BLaER1 treated with 17β-estradiol and CSF1 and Interleukin-3, amounts not matched to agents 10 nM and 100 nM (cell line): Measurements from ENCODE around the gene ZNF182.
"Not testable (repeated sequence)": the region's sequence is repeated elsewhere in the genome, so short reads cannot be mapped to it uniquely, and the experiment has no call there.

Experiments used
- H3K27ac ChIP-seq, 11 experiments: shearing (Covaris generic); formaldehyde crosslinking; 2 replicates each; pipeline ENCODE4 v1.8.1; 2022
- H3K27me3 ChIP-seq, 11 experiments: shearing (Covaris generic); formaldehyde crosslinking; 2 replicates each; pipeline ENCODE4 v1.8.1; 2022
- H3K36me3 ChIP-seq, 11 experiments: shearing (Covaris generic); formaldehyde crosslinking; 2 replicates each; pipeline ENCODE4 v1.8.1; 2022
- H3K4me1 ChIP-seq, 10 experiments: shearing (Covaris generic); formaldehyde crosslinking; 2 replicates each; pipeline ENCODE4 v1.8.1; 2022
- H3K4me2 ChIP-seq, 11 experiments: shearing (Covaris generic); formaldehyde crosslinking; 2 replicates each; pipeline ENCODE4 v1.8.1; 2022
- H3K4me3 ChIP-seq, 10 experiments: shearing (Covaris generic); formaldehyde crosslinking; 2 replicates each; pipeline ENCODE4 v1.8.1; 2022
- H3K9ac ChIP-seq, 11 experiments: shearing (Covaris generic); formaldehyde crosslinking; 2 replicates each; pipeline ENCODE4 v1.8.1; 2022
- H3K9me3 ChIP-seq, 11 experiments: shearing (Covaris generic); formaldehyde crosslinking; replicated peaks in 1 of 11; 2 replicates each; pipeline ENCODE4 v1.8.1; 2022
- H4K20me1 ChIP-seq, 11 experiments: shearing (Covaris generic); formaldehyde crosslinking; 2 replicates each; pipeline ENCODE4 v1.8.1; 2022
- Cebpa-rat ChIP-seq, 11 experiments: shearing (Covaris generic); IDR thresholded peaks; 2 replicates each; pipeline ENCODE4 v1.8.1; 2022

Gene ZNF182

DNA sequence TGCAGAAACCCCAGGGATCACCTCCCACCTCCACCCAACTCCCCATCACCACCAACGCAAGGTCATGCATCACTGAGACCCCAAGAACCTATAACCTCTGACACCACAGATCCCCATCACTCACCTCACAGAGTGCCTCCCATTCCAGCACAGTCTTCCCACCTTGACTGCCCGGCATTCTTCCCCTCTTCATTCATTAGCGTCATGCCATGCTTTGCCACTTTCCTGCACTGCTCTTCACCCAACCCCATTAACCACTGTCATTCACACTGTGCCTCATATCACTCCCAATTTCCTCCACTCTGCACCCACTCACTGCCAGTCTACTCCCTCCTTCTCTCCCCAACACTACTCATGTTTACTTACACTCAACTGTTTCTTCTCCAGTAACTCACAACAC is 30.6 kb downstream of the ZNF182 start:
- Histone ChIP-seq H3K27ac (no peak overlapping the region), H3K4me1 (no peaks in the 10 kb centered on the region), H3K9me3 (peaks cover 78 to 97% (median 89%) of the 10 kb centered on the region in 11 experiments), H3K36me3 (peaks cover 32 to 58% (median 48%) of the 10 kb centered on the region in 11 experiments), H4K20me1 (no peaks in the 10 kb centered on the region), H3K27me3 (peaks cover 0 to 25% (median 9%) of the 10 kb centered on the region in 11 experiments; a peak in 10 of 22 replicates), H3K4me3 (no peak overlapping the region), H3K9ac (no peak overlapping the region), H3K4me2 (no peak overlapping the region)
- TF ChIP-seq Cebpa-rat (IDR thresholded peaks at IDR 0.05) = no peak

DNA sequence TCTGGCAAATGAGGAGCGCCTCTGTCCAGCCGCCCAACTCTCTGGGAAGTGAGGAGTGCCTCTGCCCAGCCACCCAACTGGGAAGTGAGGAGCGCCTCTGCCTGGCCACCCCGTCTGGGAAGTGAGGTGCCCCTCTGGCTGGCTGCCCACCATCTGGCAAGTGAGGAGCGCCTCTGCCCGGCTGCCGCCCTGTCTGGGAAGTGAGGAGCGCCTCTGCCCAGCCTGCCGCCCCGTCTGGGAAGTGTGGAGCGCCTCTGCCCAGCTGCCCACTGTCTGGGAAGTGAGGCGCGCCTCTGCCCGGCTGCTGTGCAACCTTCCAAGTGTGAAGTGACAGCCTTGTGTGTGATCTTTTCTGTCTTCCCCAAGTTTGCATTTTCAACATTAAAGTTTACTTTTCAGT is 38.3 kb downstream of the ZNF182 start:
- not testable (repeated sequence) for H3K4me1 ChIP-seq, H3K36me3 ChIP-seq, H3K4me2 ChIP-seq, H3K9ac ChIP-seq, H4K20me1 ChIP-seq, H3K27ac ChIP-seq, H3K4me3 ChIP-seq
- Histone ChIP-seq H3K9me3 (peaks cover 49 to 100% (median 63%) of the 10 kb centered on the region in 11 experiments), H3K27me3 (peaks cover 11 to 60% (median 44%) of the 10 kb centered on the region in 11 experiments; a peak in 21 of 22 replicates)

- H4K20me1 ChIP-seq, H3K4me2 ChIP-seq, H3K4me3 ChIP-seq, H3K27ac ChIP-seq, H3K36me3 ChIP-seq, H3K9ac ChIP-seq: not testable (repeated sequence)
- peaks cover 27 to 91% (median 34%) of the 10 kb centered on the region in 11 experiments for H3K9me3 ChIP-seq
- peaks cover 0 to 24% (median 11%) of the 10 kb centered on the region in 10 experiments; a peak in 12 of 20 replicates for H3K4me1 ChIP-seq
- peaks cover 21 to 73% (median 52%) of the 10 kb centered on the region in 11 experiments; a peak in 21 of 22 replicates for H3K27me3 ChIP-seq
Observed at GRCh38 chrX:47961830-47962229, 42.0 kb downstream of the ZNF182 start.

DNA sequence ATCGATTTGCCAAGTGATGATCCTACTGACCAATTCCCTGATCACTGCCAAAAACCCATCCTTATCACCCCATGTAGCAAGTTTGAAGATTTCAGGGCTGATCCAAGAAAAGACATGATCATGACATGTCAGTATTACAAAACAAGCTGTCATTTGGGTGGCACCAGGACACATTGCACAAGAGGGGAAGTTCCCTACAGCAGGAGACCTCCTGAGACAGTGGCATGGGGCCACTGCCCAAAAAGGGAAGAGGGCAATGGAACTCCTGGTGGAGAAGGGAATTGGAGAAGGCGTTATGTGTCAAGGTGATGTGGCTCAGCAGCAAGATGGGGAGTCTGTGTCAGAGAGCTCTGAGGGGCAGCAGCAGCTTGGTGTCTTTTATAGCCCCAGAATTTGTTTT is 43.4 kb downstream of the ZNF182 start:
- peak overlapping the region in 8 of 11 experiments; percentile 1 to 64 (median 40); a peak in 10 of 22 replicates for H3K27ac ChIP-seq
- H3K4me2 ChIP-seq = peak overlapping the region in 8 of 11 experiments; percentile 10 to 53 (median 35); a peak in 14 of 22 replicates
- H3K4me3 ChIP-seq = no peak overlapping the region
- H4K20me1 ChIP-seq = no peaks in the 10 kb centered on the region; a peak in 1 of 22 replicates
- no peaks in the 10 kb centered on the region; a peak in 1 of 22 replicates for H3K36me3 ChIP-seq
- peaks cover 17 to 79% (median 60%) of the 10 kb centered on the region in 11 experiments; a peak in 21 of 22 replicates for H3K27me3 ChIP-seq
- peak overlapping the region in 1 of 11 experiments; percentile 1; a peak in 1 of 22 replicates for H3K9ac ChIP-seq
- TF ChIP-seq Cebpa-rat (IDR thresholded peaks at IDR 0.05) = peak in 7 of 11 experiments; percentile 13 to 69 (median 43); a peak in 4 of 22 replicates
- peaks cover 13 to 89% (median 22%) of the 10 kb centered on the region in 11 experiments for H3K9me3 ChIP-seq
- H3K4me1 ChIP-seq = peaks cover 0 to 24% (median 11%) of the 10 kb centered on the region in 10 experiments; a peak in 12 of 20 replicates

DNA sequence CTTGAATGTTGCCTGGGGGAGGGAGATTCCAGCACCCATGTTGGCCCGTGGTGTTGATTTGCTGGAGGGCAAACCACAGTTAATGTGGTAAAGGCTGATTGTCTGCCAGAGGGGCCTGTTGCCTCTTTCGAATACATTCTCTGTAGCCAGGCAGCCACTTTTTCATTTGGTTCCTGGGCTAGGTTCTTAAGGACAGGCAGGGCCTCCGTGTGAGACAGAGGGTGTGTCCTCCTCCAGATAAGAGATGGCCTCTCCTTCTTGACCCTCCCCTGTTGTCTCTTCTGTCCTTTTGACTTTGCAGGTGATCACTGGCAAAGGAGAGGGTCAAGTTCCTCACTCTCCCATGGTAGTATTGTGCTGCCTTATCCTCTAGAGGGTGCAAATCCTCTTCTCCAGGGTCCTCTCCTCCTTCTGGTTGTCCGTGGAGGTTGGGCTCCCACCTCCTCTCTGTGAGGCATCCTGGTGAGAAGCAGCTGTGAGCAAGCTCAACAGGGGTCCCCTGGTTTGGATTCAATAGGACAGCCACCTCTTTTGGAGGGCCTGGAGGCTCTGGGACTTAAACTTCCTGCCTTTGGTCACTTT is 44.9 kb downstream of the ZNF182 start:
- H3K27ac ChIP-seq = peak overlapping the region in 4 of 11 experiments; percentile 39 to 64 (median 49); a peak in 5 of 22 replicates
- no peak for TF ChIP-seq Cebpa-rat (IDR thresholded peaks at IDR 0.05)
- peaks cover 21 to 75% (median 51%) of the 10 kb centered on the region in 11 experiments; a peak in 21 of 22 replicates for H3K27me3 ChIP-seq
- no peak overlapping the region for H3K4me3 ChIP-seq
- 0 out of 22 replicates have a peak overlapping the region, but pooled peaks of 1 of the 11 experiments have one; percentile 53 for H3K4me2 ChIP-seq
- H3K9ac ChIP-seq = no peak overlapping the region
- H3K36me3 ChIP-seq = no peaks in the 10 kb centered on the region
- H4K20me1 ChIP-seq = no peaks in the 10 kb centered on the region; a peak in 1 of 22 replicates
- peaks cover 0 to 24% (median 11%) of the 10 kb centered on the region in 10 experiments; a peak in 12 of 20 replicates for H3K4me1 ChIP-seq
- H3K9me3 ChIP-seq = peaks cover 0 to 82% (median 7%) of the 10 kb centered on the region in 11 experiments; a peak in 12 of 22 replicates

- not testable (repeated sequence) for H4K20me1 ChIP-seq, H3K9ac ChIP-seq, H3K27ac ChIP-seq, H3K4me2 ChIP-seq, H3K4me3 ChIP-seq, H3K36me3 ChIP-seq
- peaks cover 0 to 24% (median 11%) of the 10 kb centered on the region in 10 experiments; a peak in 12 of 20 replicates for H3K4me1 ChIP-seq
- peaks cover 21 to 77% (median 51%) of the 10 kb centered on the region in 11 experiments; a peak in 21 of 22 replicates for H3K27me3 ChIP-seq
- H3K9me3 ChIP-seq = peaks cover 0 to 82% (median 2%) of the 10 kb centered on the region in 11 experiments; a peak in 9 of 22 replicates
Observed at GRCh38 chrX:47958206-47958605, 45.6 kb downstream of the ZNF182 start.

- Histone ChIP-seq H3K27me3 (peaks cover 21 to 79% (median 66%) of the 10 kb centered on the region in 11 experiments; a peak in 21 of 22 replicates), H4K20me1 (no peaks in the 10 kb centered on the region; a peak in 1 of 22 replicates), H3K9ac (no peak overlapping the region), H3K36me3 (no peaks in the 10 kb centered on the region), H3K27ac (no peak overlapping the region), H3K4me1 (peaks cover 0 to 24% (median 11%) of the 10 kb centered on the region in 10 experiments; a peak in 12 of 20 replicates), H3K4me3 (no peak overlapping the region), H3K9me3 (peaks cover 11 to 82% (median 18%) of the 10 kb centered on the region in 11 experiments; a peak in 21 of 22 replicates), H3K4me2 (no peak overlapping the region)
- TF ChIP-seq Cebpa-rat (IDR thresholded peaks at IDR 0.05) = no peak
Observed at GRCh38 chrX:47956016-47956415, 47.8 kb downstream of the ZNF182 start.

GRCh38 chrX:47955295-47955694 is 48.5 kb downstream of the ZNF182 start:
- not testable (repeated sequence) for H4K20me1 ChIP-seq, H3K27ac ChIP-seq, H3K9ac ChIP-seq, H3K36me3 ChIP-seq, H3K4me2 ChIP-seq, H3K4me3 ChIP-seq
- peaks cover 16 to 82% (median 25%) of the 10 kb centered on the region in 11 experiments for H3K9me3 ChIP-seq
- peaks cover 16 to 79% (median 63%) of the 10 kb centered on the region in 11 experiments; a peak in 21 of 22 replicates for H3K27me3 ChIP-seq
- H3K4me1 ChIP-seq = peaks cover 0 to 18% (median 4%) of the 10 kb centered on the region in 10 experiments; a peak in 12 of 20 replicates

GRCh38 chrX:47941423-47941822 is 62.4 kb downstream of the ZNF182 start:
- no peaks in the 10 kb centered on the region for H3K36me3 ChIP-seq
- H3K27ac ChIP-seq = no peak overlapping the region
- no peak overlapping the region for H3K9ac ChIP-seq
- no peak overlapping the region for H3K4me3 ChIP-seq
- no peak overlapping the region for H3K4me2 ChIP-seq
- no peaks in the 10 kb centered on the region; a peak in 2 of 20 replicates for H3K4me1 ChIP-seq
- no peak for TF ChIP-seq Cebpa-rat (IDR thresholded peaks at IDR 0.05)
- no peaks in the 10 kb centered on the region for H4K20me1 ChIP-seq
- peaks cover 30 to 81% (median 43%) of the 10 kb centered on the region in 11 experiments for H3K9me3 ChIP-seq
- peaks cover 23 to 71% (median 57%) of the 10 kb centered on the region in 11 experiments; a peak in 21 of 22 replicates for H3K27me3 ChIP-seq
